Thyroid gland (tissue), 4 donors: ENCODE data around the gene CACHD1.

Experiments used
- CTCF ChIP-seq, 6 experiments: fragments of 200-600 bp in 3 of 6; fragments of 450-650 bp in 3 of 6; sonication (generic) in 3 of 6; IDR thresholded peaks; one replicate each; pipeline ENCODE4 v1.5.1; 2016 to 2019; ENCODE audit warnings: antibody characterized with exemption in 6 of 6, mild to moderate bottlenecking in 2 of 6, inconsistent platforms in 1 of 6, moderate library complexity in 1 of 6
- POLR2A ChIP-seq, 2 donors: fragments of 450-650 bp; IDR thresholded peaks; one replicate each; pipeline ENCODE4 v1.6.1; 2017; ENCODE audit warnings: antibody characterized with exemption in 2 of 2, mild to moderate bottlenecking in 2 of 2, moderate library complexity in 1 of 2

- no peak for TF ChIP-seq POLR2A (IDR thresholded peaks at IDR 0.05)
- TF ChIP-seq CTCF (IDR thresholded peaks at IDR 0.05): no peak
These were observed 36.6 kb upstream of the CACHD1 start for GRCh38 chr1:64433308-64433707.
